HG03280 (cell line): ENCODE data around the gene PURA.
A peak's percentile ranks its signal among the peaks of the same experiment; 100 is the strongest.

Source experiments
- ATAC-seq: cut with Tn5 transposase; IDR thresholded peaks from one replicate; pipeline ENCODE4 v1.9.1; 2021; ENCODE audit warnings: mild to moderate bottlenecking, moderate library complexity; ENCODE audit not compliant: unreplicated experiment

The PURA gene

DNA sequence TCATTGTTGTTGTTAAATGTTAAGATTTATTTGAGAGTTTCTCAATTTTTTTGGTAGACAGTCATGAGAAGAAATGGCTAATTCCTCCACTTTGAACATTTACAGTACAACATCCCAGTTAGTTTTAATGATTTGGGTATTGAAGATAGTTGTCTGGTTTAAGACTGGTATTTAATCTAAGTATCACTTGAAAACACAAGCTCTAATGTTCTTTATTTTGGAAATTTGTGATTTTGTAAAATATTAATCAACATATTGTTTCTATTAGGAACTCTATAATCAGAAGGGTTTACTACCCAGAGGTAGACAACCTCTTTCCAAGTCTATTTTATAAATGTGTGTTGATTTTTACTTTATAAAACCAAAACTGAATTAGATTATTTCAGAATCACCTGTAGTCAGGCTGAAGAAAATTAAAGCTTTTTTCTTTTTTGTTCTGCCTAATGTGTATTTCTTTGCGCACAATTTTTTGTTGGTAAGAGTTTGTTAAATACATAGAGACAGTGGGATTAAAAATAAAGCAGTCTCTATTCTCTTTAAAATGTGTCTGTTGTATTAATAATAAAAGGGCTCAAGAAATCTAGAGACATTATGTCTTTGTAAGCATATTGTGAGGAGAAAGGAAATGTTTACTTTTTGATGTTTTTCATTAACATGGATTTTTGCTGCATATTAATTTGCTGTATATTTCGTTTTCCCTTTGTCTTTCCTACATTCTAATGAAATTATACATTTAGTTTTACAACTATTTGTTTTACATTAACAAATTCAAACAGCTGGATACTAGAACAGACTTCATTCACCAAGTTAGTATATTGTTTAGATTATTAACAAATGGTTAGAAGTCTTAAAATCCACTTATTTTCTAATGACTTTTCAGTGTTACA, 3.9 kb upstream of the PURA start:
- no peak for ATAC-seq

DNA sequence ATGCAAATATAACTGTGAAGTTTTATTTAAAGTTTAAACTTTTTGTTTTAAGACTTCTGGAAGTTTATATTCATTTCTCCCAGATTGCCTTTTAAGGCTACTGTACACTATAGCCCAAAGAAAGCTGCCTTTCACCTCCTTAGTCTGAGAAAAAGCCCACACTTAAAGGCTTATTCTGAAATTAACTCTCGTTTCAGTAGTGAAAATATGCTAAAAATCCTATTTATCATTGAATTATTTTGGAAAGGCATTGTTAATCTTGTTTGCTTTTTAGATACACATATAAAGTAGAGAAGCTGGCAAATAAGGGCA, 3.3 kb upstream of the PURA start:
- no peak for ATAC-seq

GRCh38 chr5:140111011-140111858, 2.7 kb upstream of the PURA start:
- ATAC-seq: no peak

GRCh38 chr5:140111859-140112551, 1.9 kb upstream of the PURA start:
- ATAC-seq: no peak

GRCh38 chr5:140112685-140113179, 1.2 kb upstream of the PURA start:
- ATAC-seq: no peak

DNA sequence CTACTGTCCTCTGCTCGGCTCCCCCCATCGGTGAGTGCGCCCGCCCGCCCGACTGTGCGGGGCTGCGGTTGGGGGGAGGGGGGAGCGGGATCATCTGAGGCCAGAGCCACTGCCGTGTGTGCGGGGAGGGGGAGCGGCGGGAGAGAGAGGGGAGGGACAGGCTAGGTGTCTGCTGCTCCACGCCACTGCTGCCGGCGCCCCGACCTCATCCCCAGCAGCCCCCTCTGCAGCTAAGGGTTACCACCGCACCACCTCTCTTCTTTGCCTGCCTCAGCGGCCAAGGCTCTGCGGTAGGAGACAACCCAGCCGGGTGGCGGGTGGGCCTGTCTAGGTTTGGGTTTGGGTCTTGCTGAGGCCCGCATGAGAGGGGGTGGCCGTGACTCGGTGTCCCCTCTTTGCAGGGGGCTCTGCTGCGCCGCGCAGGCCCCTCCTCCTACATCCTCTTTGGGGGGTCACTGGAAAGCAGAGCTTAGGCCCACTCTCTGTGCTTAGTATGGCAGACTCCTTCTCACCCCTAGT, 670 bp upstream of the PURA start:
- no peak for ATAC-seq

DNA sequence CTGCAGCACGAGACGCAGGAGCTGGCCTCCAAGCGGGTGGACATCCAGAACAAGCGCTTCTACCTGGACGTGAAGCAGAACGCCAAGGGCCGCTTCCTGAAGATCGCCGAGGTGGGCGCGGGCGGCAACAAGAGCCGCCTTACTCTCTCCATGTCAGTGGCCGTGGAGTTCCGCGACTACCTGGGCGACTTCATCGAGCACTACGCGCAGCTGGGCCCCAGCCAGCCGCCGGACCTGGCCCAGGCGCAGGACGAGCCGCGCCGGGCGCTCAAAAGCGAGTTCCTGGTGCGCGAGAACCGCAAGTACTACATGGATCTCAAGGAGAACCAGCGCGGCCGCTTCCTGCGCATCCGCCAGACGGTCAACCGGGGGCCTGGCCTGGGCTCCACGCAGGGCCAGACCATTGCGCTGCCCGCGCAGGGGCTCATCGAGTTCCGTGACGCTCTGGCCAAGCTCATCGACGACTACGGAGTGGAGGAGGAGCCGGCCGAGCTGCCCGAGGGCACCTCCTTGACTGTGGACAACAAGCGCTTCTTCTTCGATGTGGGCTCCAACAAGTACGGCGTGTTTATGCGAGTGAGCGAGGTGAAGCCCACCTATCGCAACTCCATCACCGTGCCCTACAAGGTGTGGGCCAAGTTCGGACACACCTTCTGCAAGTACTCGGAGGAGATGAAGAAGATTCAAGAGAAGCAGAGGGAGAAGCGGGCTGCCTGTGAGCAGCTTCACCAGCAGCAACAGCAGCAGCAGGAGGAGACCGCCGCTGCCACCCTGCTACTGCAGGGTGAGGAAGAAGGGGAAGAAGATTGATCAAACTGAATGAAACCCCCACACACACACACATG, 654 bp downstream of the PURA start:
- ATAC-seq: peak; percentile 29

DNA sequence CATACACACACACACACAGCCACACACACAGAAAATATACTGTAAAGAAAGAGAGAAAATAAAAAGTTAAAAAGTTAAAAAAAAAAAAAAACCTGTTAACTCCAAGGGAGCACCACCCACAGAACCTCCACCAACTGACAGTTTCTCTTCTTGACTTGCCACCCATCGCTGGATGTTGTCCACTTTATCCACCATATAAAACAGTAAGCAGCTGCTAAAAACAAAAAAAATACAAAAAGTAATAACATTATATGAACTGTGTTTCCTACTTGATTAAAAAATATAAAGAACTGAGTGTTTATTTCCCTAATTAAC, 1.2 kb downstream of the PURA start:
- ATAC-seq: no peak

DNA sequence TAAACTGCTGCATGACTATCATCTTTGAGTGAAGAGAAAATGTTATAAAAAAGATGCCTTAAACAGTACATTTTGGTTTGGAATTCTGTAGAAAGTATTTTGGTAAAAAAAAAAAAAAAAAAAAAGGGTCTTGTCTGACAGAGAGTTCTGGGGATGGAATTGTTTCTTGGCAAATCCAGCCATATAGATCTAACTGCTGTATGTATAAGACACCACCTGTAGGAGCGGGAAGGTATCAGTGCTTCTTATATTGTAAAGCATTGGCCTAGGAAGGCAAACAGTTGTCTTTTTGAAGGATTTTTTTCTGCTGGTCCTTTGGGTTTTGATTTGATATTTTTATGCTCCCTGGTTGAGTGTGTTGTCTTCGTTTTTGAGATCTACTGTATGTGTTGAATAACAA, 2.8 kb downstream of the PURA start:
- ATAC-seq: no peak

DNA sequence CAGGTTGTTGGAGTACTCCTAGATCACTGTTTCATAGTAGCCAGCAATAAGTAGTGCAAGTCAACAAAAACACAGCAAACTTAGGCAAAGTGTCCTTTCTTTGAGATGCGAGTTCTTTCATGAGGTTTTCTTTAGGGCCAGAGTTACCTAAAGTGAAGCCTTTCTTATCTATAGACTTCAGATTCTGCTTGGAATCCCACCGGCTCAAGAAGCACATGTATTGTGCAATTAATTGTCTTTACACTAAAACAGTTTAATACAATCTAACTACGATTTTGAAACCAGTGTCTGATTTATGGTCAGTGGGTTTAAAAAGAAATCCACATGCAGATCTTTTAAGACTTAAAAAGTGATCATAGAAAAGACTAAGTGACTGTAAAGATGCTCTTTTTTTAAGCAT, 3.6 kb downstream of the PURA start:
- no peak for ATAC-seq

- ATAC-seq: no peak
Measured at GRCh38 chr5:140118302-140118936, 4.5 kb downstream of the PURA start.

- ATAC-seq: no peak
Measured at GRCh38 chr5:140125637-140126036, 11.7 kb downstream of the PURA start, which contains the start of gene IGIP. Gene IGIP (plus strand): TSS chr5:140125937. CDS start chr5:140128477, 2,540 bp downstream.

DNA sequence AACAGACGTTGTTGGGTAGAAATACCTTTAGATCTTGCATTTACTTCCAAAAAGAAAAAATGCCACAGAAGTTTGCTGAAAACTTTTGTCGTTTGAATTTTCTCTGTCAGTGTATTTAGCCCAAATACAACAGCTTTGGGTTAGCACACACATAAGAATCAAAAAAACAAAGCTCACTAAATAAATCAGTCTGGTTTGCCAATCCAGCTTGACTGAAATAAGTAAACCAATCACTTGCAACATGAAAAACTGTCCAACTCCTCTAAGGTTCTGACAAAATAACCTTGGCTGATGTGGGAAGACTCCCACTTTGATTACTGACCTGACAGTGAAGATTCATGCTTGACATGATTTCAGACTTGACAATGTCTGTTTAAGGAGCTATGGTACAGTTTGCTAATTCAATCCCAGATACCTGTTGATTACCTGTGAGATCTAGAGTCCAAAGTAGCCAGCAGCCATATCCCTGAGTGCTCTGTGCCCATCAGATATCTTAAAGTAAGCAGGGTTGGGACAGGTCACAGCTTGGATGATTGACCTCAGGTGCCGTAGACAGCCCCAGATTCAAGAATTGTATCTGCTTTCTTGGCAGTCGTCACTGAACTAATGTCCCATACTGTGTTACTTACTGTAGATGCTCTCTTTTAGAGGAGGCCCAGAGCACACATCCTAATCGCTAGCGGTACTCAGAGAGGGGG, 12.6 kb downstream of the PURA start:
- ATAC-seq: no peak

DNA sequence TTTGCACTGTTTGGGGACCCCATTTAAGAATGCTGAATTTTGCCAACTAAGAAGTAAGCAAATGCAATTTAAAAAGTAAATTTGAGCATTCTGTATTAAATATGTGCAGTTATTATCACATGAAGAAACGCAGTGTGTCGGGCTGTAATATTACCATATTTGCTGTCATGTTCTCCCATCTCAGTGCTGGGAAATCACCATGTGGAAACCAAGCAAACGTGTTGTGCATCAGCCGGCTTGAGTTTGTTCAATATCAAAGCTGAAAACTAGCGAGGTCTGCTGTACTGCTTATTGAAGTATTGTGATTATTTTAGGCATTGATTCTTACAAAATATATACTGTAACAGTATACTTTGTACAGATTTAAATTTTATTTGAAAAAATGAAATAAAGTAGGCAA, 14.5 kb downstream of the PURA start:
- no peak for ATAC-seq

- no peak for ATAC-seq
Measured at GRCh38 chr5:140130949-140131733, 17.2 kb downstream of the PURA start.

- no peak for ATAC-seq
Measured at GRCh38 chr5:140131967-140132409, 18.1 kb downstream of the PURA start.

DNA sequence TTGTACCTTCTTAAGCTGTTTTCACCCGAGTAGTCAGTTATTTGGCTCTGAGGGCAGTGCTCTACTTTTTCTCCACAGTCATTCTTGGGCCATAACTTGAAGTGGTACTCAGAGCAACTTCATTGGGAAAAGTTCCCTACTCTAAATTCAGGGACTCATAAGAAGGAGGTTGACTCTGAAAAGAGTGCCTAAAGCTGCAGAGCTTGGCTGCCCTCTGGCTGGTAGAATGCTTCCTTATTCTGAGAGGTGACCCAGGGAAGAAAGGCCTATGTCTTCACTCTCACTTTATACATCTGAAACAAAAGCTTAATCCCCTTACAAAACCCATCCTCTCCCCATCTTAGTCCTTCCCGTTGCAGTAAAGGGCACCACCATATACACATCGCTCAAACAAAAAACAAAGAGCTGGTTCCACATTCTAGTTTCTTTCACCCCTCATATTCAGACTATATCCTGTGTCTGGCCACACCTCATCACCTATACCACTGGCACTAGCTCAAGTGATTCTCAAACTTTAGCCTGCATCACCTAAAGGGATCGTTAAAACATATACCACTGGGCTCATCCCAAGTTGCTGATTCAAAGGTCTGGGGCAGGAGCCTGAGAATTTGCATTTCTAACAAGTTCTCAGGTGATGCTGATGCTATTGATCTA, 19.7 kb downstream of the PURA start:
- no peak for ATAC-seq
